GM21576 (cell line): ENCODE data around the gene HMX3.
"Not testable (repeated sequence)": the region's sequence is repeated elsewhere in the genome, so short reads cannot be mapped to it uniquely, and the experiment has no call there.

Experiments used
- ATAC-seq: cut with Tn5 transposase; IDR thresholded peaks from one replicate; pipeline ENCODE4 v1.9.1; 2021; ENCODE audit warnings: mild to moderate bottlenecking, moderate library complexity; ENCODE audit not compliant: unreplicated experiment

HMX3 gene

DNA sequence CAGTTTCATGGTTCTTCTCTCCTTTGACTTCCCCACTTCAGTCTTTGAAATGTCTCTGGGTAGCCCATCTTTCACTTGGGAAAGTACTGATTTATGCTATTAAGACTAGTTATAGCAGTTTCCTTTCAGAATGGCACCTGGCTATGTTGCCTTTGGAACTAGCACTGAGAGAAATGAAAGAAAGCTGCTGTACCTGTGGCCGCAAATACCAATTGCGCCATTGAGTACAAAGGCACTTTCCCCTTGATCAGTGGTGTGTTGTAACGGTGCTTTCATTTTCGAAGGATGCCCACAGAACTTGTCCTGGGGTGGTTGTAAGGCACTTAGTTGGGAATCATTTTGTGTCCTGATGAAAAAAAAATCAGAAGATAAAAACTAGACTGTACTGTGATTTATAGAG is 35.2 kb downstream of the HMX3 start:
- ATAC-seq, result no peak

DNA sequence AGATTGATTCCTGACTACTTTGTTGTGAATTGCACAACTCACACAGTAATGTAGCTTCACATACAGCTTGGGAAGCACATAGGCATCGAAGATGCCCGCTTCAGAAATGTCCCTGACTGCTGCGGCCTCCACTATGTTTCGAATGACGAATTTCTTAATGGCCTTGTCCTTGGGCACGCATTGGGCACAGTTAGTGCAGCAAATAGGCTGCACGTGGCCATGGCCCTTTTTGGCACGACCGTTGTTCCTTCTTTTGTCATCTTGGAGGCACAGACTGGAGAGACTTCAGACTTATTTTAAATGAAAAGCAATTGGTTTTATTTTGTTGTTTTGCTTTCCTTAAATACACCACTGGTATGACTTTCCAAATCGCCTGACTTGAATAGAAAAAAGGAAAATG is 35.8 kb downstream of the HMX3 start:
- not testable (repeated sequence) for ATAC-seq

DNA sequence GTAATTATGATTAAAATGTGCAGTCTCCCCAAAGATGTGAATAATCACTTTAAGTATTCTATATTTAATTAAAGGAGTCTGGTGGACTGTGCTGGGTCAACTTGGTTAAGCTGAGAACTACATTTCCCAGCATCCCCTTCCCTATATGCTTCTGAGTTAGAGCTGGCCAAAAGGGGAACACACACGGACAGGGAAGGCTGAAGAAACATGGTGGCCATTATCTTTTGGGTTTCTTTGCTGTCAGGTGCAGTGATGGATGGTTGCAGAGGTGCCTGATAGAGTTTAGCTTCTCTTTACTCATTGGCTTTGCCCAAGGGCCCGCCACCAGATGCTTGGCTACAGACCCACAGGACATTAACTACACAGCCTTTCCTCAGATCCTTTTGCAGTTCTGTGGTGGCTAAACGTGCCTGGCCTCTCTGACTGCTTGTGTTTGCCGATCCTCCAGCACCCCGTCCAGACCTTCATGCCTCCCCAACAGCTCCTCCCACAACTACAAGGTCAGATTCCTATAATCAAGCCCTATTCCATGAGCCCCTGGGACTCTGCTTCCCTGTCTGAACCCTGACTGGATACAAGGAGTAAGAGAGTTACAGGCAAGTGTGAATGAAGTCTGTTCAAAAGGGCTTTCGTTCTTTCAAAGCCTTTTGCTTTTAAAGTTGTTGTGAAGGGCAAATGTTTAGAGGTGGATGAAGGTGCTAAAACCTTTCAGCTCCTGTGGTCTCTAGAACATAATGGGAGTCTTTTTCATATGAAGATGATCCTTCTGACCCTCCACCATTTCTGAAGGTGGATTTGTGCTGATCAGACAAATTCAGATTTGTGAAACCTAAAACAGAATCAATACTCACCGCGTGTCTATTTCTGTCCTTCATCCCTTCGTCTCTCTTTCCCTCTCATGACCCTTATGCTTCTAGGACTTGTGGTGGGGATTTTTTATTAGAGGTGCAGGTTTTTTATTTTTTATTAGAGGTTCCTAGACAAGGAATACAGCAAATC is 39.9 kb downstream of the HMX3 start:
- no peak for ATAC-seq

DNA sequence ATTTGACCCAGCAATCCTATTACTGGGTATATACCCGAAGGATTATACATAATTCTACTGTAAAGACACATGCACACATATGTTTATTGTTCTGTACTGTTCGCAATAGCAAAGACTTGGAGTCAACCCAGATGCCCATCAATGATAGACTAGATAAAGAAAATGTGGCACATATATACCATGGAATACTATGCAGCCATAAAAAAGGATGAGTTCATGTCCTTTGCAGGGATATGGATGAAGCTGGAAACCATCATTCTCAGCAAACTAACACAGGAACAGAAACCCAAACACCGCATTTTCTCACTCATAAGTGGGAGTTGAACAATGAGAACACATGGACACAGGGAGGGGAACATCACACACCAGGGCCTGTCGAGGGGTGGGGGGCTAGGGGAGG is 42.6 kb downstream of the HMX3 start:
- ATAC-seq, result not testable (repeated sequence)

DNA sequence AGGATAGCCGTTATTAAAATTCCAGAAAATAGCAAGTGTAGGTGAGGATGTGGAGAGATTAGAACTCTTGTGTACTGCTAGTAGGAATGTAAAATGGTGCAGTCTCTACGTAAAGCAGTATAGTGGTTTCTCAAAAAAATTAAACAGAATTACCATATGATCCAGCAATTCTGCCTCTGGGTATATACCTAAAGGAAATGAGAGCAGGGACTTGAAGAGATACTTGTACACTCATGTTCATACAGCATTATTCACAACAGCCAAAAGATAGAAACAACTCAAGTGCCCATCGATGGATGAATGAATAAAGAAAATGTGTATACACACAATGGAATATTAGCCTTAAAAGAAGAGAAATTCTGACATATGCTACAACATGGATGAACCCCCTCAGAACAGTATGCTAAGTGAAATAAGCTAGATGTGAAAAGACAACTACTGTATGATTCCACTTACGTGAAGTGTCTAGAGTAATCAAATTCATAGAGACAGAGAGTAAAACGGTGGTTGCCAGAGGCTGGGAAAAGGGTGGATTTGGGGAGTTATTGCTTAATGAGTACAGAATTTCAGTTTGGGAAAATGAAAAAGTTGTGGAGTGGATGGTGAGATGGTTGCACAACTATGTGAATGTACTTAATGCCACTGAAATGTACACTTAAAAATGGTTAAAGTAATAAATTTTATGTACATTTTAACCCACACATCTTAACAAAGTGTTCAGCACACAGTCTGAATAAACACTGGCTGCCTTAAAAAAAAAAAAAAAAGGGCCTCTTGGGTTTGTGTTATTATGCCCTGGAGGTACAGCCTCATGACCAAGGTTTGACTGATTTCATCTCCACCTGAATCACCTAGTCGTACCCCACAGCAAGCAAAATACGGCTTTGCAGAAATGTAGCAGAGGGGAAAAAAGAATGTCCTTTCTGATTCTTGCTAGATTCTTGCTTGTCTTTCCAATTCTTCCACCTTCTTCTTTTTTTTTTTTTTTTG is 44.6 kb downstream of the HMX3 start:
- ATAC-seq, result no peak

DNA sequence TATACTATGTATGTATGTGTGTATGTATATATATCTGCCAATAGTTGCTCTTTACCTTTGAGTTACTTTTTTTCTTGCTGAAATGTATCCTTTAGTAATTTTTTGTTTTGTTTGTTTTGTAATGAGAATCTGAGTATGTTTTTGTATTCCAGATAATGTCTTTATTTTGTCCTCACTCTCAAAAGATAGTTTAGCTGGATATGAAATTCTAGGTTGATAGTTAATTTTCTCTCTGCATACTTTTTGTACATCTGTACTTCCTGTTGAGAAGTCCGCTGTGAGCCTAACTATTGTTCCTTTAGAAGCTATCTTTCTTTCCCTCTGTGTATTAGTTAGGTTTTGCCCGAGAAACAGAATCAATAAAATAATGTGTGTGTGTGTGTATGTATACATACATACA is 48.0 kb downstream of the HMX3 start:
- ATAC-seq, result no peak

DNA sequence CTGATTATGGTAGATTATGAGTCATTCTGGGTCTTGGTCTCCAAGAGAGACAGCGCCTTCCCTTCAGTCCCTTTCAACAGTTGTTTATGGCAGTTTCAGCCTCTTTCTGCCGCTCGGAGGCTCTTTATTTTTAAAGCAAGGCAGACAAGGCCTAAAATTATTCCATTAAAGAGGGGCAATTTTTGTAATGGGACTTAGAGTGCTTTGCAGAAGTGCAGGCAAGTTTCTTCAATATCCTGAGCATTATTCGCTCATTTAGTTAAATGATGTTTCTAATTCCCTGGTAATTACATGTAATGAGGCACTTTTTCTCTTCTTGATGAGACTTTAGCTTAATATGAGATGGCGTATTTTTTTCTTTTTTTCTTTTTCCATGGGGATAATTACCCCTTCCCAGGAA is 52.0 kb downstream of the HMX3 start:
- no peak for ATAC-seq
